CD4-positive, alpha-beta T cell treated with Interleukin-4 for 4 hours (primary cell): ENCODE data around the gene CASQ1.

ENCODE experiments used
- DNase-seq: peaks from one replicate; pipeline ENCODE4 v3.0.0-alpha.2; 2020

The CASQ1 gene

DNA sequence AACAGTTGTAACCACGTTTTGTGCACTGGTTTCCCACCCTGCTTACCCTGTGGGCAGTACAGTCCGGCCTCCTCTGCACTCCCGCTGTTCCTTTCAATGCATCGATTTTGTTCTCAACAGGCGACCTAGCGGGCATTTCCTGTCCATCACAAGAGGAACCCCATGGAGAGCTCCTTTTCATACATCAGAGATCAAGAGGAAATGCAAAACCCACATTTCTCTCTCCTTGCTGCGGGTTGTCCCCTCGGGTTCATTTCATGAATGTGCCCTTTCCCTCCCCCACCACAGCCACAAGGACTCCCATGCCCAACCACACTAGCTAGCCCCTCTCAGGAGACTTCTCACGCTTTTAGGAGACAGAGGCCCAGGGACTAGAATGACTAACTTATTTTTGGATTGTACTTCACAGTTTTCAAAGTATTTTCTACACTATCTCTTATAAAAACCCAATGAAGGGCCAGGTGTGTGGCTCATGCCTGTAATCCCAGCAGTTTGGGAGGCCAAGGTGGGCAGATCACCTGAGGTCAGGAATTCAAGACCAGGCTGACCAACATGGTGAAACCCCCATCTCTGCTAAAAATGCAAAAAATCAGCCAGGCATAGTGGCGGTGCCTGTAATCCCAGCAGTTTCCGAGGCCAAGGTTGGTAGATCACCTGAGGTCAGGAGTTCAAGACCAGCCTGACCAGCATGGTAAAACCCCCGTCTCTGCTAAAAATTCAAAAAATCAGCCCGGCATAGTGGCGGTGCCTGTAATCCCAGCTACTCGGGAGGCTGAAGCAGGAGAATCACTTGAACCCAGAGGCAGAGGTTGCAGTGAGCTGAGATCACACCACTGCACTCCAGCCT is 20.6 kb upstream of the CASQ1 start:
- no peak for DNase-seq

- DNase-seq = no peak
These were observed 19.0 kb upstream of the CASQ1 start for GRCh38 chr1:160171354-160171753.

DNA sequence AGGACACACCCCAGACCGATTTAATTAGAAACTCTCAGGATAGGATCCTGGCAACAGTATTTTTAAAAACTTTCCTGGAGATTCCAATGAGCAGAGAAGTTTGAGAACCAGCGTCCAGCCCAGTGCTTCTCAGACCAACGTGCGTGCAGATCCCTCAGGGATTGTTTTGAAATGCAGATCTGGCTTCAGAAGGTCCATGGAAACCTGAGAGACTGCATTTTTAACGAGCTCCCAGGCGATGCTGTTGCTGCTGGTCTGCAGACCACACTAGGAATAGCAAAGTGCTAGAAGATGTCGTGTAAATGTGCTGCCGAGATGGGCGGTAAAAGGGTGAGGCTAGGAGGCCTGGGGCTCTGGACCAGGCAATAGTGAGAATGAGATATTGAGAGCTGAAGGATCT is 18.4 kb upstream of the CASQ1 start:
- no peak for DNase-seq

- DNase-seq = no peak
These were observed 13.1 kb upstream of the CASQ1 start for GRCh38 chr1:160177231-160177630.

- no peak for DNase-seq
These were observed 12.7 kb upstream of the CASQ1 start for GRCh38 chr1:160177667-160178066.

GRCh38 chr1:160178731-160179130 is 11.6 kb upstream of the CASQ1 start:
- no peak for DNase-seq

DNA sequence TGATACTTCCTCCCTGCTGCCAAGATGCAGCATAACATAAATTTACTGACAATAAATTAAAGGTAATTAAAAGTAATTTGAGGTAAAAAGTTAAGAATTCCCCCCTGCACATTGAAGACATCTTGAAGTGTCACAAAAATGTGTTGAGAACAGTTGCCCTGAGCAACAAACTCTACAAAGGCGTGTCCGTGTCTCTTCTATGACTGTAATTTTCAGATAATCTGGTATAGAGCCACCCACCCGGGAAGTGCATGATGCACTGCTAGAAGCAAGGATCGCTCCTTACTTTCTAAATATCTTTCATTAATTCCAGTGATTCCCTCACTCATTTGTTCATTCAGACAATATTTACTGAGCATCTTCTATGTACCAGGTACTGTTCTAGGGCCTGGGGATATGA is 11.0 kb upstream of the CASQ1 start:
- no peak for DNase-seq

GRCh38 chr1:160186246-160186645 is 4.1 kb upstream of the CASQ1 start:
- DNase-seq = no peak

- DNase-seq = no peak
These were observed 3.6 kb upstream of the CASQ1 start for GRCh38 chr1:160186729-160187128.

- DNase-seq = no peak
These were observed 3.0 kb upstream of the CASQ1 start for GRCh38 chr1:160187407-160187806.

GRCh38 chr1:160188341-160188740 is 2.0 kb upstream of the CASQ1 start:
- DNase-seq = no peak

DNA sequence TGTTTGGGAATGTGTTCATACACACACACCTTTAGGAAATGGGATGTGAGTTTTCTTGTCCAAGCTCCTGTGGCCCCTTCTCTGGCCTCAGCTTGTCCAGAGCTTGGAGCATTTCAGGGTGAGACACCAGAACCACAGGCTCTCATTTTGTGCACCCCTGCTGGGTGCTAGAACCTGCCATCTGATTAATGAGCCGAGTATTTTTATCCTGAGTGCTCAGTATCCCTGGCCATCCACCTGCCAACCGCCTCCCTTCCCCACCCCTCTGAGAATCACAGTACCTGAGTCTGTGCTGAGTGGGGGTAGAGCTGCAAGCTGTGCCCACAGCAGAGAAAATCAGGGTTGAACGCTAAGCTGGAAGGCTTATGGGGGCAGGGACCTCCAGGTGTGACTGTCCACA is 1.4 kb downstream of the CASQ1 start:
- no peak for DNase-seq

DNA sequence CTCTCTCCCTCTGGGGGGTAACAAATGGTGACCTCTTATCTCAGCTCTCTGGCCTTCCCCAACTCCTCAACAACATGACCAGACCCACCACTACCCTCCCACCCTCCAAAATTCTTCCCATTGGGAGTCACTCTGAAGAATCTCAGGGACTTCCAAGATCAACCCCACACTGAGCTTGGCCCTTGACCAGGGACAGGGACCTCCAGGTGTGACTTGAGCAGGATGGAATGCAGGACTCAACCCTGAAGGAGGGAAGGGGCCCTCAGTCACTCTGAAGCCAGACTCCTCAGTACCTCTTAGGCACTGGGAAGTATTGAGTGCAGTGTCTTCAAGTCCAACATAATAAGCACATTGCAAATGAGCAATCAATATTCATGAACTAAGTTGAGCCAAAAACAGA is 1.9 kb downstream of the CASQ1 start:
- DNase-seq = no peak

GRCh38 chr1:160193091-160193819 is 2.9 kb downstream of the CASQ1 start:
- peak; percentile 71 for DNase-seq

- no peak for DNase-seq
These were observed 3.7 kb downstream of the CASQ1 start for GRCh38 chr1:160193832-160194736.

- no peak for DNase-seq
These were observed 4.3 kb downstream of the CASQ1 start for GRCh38 chr1:160194737-160195059.

DNA sequence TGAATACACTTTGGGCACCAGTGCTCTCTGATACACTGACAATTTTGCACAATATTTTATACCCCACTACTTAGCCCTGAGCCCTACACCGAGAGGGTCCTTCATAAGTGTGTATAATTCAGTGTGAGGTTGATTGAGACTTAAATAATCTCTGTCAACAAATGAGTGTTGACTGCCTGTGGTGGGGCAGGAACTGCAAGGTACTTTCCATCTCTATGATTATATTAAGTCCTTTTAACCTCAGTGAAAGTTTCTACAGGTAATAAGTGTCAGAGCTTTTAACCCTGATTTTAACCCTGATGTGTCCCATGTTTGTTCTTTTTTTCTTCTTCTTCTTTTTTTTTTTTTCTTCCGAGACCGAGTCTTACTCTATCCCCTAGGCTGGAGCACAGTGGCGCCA is 5.8 kb downstream of the CASQ1 start:
- no peak for DNase-seq

DNA sequence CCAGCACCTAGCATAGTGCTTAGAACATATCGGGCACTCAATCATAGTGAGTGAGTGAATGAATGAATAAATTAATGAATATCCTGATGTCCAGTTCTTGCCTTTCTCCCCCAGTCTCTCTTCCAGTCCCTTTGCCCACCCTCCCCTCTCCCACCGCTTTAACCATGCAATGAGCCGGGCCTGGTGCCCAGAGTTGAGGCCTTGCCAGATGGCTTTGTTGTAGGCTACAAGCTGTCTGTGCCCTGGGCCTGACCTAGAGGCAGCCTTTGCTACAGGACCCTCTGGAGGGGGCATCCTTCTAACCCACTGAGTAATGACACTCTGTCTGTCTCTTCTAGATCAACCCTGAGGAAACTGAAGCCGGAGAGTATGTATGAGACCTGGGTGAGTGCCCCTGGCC is 6.9 kb downstream of the CASQ1 start:
- no peak for DNase-seq

DNA sequence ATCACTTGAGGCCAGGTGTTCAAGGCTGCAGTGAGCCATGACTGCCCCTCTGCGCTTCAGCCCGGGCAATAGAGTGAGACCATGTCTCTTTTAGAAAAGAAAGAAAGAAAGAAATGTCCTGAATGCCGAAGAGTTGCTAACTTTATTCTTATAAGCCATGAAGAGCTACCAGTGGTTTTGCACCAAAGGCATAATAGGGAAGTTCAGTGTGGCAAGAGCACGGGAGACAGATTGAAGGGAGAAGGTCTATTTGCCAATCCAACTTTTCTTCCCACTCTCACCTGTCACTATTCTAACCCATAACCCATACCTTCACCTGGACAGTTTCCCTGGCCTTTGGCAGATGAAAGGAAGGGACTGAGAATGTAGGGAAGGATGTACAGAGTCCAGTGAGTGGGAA is 10.4 kb downstream of the CASQ1 start:
- no peak for DNase-seq

DNA sequence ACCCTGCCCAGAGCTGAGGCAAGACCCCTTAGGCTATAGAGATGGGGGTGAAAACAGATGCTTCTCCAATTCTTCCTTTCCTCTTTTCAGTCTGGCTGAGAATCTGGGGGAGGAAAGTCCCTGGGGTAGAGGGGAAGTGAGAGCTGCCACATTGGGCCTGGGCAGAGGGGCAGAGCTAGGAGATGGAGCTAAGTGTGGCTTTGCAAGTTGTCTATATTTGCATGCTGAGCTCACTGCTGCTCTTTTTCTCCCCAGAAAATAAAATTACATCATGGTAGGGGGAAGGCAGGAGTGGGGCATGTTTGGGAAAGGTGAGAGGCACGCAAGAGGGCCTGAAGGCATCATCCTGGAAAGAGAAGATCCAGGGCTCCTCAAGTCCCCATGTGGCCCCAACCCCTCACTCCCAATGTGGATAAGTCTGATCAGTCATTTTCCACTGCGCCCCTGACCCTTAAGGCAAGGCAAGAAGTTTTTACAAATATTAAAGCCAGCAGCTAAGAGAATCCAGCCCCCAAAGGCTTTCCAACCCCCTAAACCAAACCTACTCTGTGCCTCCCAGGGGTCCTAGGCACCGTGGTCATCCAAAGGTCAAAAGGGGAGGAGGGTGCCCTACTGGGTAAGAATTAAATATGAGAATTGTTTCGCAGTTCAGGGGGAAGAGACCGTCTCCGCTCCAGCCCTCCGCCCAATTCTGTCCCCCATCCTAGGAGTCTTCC is 14.3 kb downstream of the CASQ1 start:
- peak; percentile 22 for DNase-seq

DNA sequence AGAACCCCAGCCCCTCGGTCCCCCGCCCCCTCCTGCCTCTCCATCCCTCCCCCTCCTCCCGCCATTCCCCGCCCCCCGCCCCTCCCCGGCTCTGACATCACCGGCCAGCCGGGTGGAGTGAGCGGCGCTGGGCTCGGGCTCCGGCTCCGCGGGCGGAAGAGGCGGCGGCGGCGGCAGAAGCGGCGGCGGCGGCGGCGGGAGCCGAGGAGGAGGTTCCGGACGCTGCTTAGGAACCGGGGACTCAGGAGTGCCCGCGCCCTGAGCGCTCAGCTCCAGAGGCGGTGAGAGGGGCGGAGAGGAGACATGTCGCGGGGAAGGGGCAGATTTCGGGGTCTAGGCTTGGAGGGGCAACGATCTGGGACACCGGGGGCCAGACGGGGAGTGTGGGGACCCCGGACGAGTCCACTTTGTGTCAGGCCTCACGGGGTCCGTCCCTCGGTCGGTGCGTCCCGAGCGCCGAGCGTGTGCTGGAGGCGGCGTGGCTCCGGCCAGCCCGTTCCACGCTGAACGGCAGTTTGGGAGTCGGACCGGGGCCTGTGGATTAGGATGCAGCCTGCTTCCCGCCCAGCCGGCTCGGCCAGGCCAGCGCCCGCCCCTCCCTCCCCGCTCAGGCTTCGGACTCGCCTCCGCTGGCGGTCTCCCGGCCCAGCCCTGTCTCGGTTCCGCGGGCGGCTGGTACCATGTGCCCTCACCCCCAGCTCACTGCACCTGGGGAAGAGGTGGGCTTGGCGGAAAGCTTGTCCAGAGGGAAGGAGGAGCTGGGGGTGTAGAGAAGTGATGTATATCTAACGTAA is 15.1 kb downstream of the CASQ1 start, which contains the start of gene PEA15:
Gene PEA15 (plus strand): TSS at position 143 of the 794 bp plus-strand sequence. CDS start 6,161 bp downstream, outside the sequence.
- DNase-seq = peak; percentile 53

DNA sequence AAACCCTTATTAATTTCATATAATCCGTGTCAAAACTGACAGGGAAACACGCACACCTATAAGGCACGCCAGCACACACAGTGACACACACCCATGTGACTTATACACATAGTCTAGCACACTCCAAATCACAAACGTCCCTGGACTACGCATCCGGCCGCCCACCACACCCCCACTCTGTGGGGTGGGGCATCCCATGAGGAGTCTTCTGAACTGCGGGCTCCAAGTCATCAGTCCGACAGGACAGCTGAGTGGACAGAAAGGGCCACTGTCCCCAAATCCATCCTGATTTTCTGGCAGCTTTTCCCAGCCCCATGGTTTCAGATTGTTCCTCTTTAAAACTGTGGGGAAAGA is 15.6 kb downstream of the CASQ1 start:
- peak; percentile 63 for DNase-seq
